Choroid plexus epithelial cell (primary cell): ENCODE measurements around the gene ZNF608.
A peak's percentile ranks its signal among the peaks of the same experiment; 100 is the strongest.

Experiments
- DNase-seq: peaks from one replicate; pipeline ENCODE4 v3.0.0-alpha.2; 2010; ENCODE audit warnings: low read depth
- H3K4me3 ChIP-seq: 2 replicates; pipeline ENCODE4 v1.5.1; 2011; ENCODE audit warnings: low read depth, mild to moderate bottlenecking, control low read depth, low read length, moderate library complexity
- CTCF ChIP-seq: conservative IDR thresholded peaks from 2 replicates; pipeline ENCODE4 v1.5.1; 2011; ENCODE audit warnings: low read depth, mild to moderate bottlenecking, control low read depth, inconsistent platforms, low read length, moderate library complexity

ZNF608 gene, protein sequence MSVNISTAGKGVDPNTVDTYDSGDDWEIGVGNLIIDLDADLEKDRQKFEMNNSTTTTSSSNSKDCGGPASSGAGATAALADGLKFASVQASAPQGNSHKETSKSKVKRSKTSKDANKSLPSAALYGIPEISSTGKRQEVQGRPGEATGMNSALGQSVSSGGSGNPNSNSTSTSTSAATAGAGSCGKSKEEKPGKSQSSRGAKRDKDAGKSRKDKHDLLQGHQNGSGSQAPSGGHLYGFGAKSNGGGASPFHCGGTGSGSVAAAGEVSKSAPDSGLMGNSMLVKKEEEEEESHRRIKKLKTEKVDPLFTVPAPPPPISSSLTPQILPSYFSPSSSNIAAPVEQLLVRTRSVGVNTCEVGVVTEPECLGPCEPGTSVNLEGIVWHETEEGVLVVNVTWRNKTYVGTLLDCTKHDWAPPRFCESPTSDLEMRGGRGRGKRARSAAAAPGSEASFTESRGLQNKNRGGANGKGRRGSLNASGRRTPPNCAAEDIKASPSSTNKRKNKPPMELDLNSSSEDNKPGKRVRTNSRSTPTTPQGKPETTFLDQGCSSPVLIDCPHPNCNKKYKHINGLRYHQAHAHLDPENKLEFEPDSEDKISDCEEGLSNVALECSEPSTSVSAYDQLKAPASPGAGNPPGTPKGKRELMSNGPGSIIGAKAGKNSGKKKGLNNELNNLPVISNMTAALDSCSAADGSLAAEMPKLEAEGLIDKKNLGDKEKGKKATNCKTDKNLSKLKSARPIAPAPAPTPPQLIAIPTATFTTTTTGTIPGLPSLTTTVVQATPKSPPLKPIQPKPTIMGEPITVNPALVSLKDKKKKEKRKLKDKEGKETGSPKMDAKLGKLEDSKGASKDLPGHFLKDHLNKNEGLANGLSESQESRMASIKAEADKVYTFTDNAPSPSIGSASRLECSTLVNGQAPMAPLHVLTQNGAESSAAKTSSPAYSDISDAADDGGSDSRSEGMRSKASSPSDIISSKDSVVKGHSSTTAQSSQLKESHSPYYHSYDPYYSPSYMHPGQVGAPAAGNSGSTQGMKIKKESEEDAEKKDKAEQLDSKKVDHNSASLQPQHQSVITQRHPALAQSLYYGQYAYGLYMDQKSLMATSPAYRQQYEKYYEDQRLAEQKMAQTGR (N-terminal part only)

GRCh38 chr5:124745928-124746915 lies at the start of gene ZNF608:
TSS of gene ZNF608 (minus strand) at chr5:124746639. CDS start at chr5:124744989, 1,650 bp downstream.
- peak; percentile 8 for TF ChIP-seq CTCF
- peak within 1 kb of the TSS; percentile 80 for H3K4me3 ChIP-seq
- DNase-seq = peak; percentile 88

GRCh38 chr5:124795829-124796228 lies 49.4 kb upstream of the ZNF608 start:
- no peak overlapping the region for H3K4me3 ChIP-seq
- no peak for DNase-seq
- TF ChIP-seq CTCF = no peak

DNA sequence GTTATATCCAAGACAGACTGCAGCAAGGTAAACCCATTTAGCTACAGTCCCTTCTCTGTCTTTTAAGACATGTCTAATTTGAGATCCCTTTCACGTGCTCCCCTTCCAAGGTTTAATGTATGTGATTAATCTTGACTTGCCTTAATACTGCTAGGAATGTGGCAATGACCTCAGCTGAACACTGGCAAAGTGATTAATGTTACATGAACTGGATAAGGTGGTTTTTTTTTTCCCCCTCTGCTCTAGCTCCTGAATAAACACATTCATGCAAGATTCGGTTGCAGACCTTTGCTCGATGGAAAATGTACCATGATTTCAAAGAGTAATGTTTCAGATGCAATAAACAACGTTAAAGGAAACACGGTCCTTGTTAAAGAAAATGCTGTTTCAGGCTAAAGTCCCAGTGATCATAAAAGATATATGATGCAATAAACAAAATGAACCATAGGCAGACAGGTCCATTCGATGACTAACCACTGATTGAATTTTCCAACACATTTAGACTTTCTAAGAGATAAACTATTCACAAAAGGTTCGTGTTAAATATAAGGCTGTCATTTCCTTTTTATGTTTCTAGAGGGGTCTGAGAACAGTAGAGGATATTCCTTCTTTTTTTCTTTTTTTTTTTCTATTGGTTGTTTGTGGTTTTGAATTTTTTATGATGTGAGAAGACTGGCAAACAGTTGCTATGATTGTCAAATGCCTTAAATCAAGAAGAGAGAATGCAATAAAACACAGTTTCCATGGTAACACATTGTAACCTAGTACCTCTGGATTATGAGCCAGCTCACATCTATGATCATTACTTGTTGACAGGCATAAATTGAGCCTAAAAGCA lies 44.7 kb upstream of the ZNF608 start:
- no peak for TF ChIP-seq CTCF
- no peak for DNase-seq
- no peak overlapping the region for H3K4me3 ChIP-seq

DNA sequence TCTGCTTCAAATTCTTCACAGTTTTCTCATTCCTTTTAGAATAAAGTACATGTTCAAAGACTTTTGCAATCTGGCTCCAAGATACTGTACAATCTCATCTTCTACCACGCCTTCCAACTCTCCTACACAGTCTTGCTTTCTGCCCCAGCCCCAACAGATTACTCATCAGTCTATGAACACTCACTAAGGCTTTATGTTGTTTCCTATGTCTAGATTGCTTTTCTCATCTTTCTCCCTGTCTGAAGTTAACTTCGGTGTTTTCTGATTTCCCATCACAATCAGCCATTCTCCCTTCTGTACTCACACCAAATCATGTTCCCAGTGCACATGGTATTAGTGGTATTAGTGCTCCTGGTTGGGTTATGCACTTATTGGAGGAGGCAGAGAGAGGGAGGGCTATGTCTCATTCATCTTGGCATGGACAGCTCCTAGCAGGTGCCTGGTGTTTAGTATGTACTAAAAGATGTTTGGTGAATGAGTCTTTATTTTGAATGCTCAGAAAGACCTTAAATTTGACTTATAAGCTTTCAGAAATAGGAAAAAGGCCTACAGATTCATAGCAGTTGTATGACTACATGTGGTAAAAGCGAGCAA lies 44.0 kb upstream of the ZNF608 start:
- H3K4me3 ChIP-seq = no peak overlapping the region

More for the DNA sequence above, 44.0 kb upstream of the ZNF608 start:
- DNase-seq = peak; percentile 62
- no peak for TF ChIP-seq CTCF
